HepG2 (cell line): ENCODE measurements around the gene CYP4F12. TPM values are rescaled to one million over a fixed set of nuclear protein-coding genes. Genes with fewer than 3 reads are reported as not detected.

ENCODE experiments used
- CCDC6 ChIP-seq: sonication (generic); formaldehyde crosslinking; IDR thresholded peaks from 2 replicates; pipeline ENCODE4 v1.8.1; 2022; ENCODE audit warnings: mild to moderate bottlenecking, missing genetic modification reagents, moderate library complexity
- GTF3A ChIP-seq: sonication (generic); formaldehyde crosslinking; conservative IDR thresholded peaks from 2 replicates; pipeline ENCODE4 v1.4.0; 2020; ENCODE audit warnings: mild to moderate bottlenecking, missing genetic modification reagents
- HNF4A ChIP-seq: sonication (generic); formaldehyde crosslinking; IDR thresholded peaks from 2 replicates; pipeline ENCODE4 v1.4.0; 2020; ENCODE audit warnings: missing genetic modification reagents
- IKZF4 ChIP-seq: sonication (generic); formaldehyde crosslinking; IDR thresholded peaks from 2 replicates; pipeline ENCODE4 v1.5.1; 2020; ENCODE audit warnings: borderline replicate concordance, mild to moderate bottlenecking, low read depth, missing genetic modification reagents; ENCODE audit errors: not compliant biosample characterization
- JARID2 ChIP-seq: sonication (generic); formaldehyde crosslinking; IDR thresholded peaks from 2 replicates; pipeline ENCODE4 v1.8.1; 2023; ENCODE audit warnings: missing genetic modification reagents, inconsistent platforms; ENCODE audit not compliant: insufficient replicate concordance
- KLF13 ChIP-seq: sonication (generic); formaldehyde crosslinking; IDR thresholded peaks from 2 replicates; pipeline ENCODE4 v1.4.0; 2020; ENCODE audit warnings: mild to moderate bottlenecking, missing genetic modification reagents
- MBNL3 ChIP-seq: fragments of 250-450 bp; sonication (Bioruptor Pico); conservative IDR thresholded peaks from 2 replicates; pipeline ENCODE4 v1.8.0; 2022; ENCODE audit warnings: mild to moderate bottlenecking, inconsistent platforms
- MIER3 ChIP-seq: IDR thresholded peaks from 2 replicates; pipeline ENCODE4 v1.6.1; 2016; ENCODE audit warnings: missing compliant biosample characterization, borderline replicate concordance
- NR2F1 ChIP-seq, 2 experiments: fragments of 450-650 bp in 1 of 2; formaldehyde crosslinking in 1 of 2; IDR thresholded peaks; 2 replicates each; pipeline versions ENCODE4 v1.5.0 to v1.6.1; 2016 to 2020; ENCODE audit warnings: mild to moderate bottlenecking in 1 of 2, missing compliant biosample characterization in 1 of 2, missing genetic modification reagents in 1 of 2, moderate library complexity in 1 of 2
- SP5 ChIP-seq: IDR thresholded peaks from 2 replicates; pipeline ENCODE4 v1.6.1; 2016; ENCODE audit warnings: low read depth, borderline replicate concordance
- XBP1 ChIP-seq: sonication (generic); formaldehyde crosslinking; IDR thresholded peaks from 2 replicates; pipeline ENCODE4 v1.5.0; 2020; ENCODE audit warnings: missing genetic modification reagents
- XRCC5 ChIP-seq: fragments of 200-400 bp; formaldehyde crosslinking; optimal IDR thresholded peaks from 2 replicates; pipeline ENCODE3; 2017; ENCODE audit warnings: mild to moderate bottlenecking, low read length
- ZBTB3 ChIP-seq: sonication (generic); formaldehyde crosslinking; IDR thresholded peaks from 2 replicates; pipeline ENCODE4 v1.4.0; 2020; ENCODE audit warnings: low read depth, mild to moderate bottlenecking, moderate library complexity, missing genetic modification reagents, borderline replicate concordance
- ZNF101 ChIP-seq: sonication (generic); formaldehyde crosslinking; IDR thresholded peaks from 2 replicates; pipeline ENCODE4 v1.4.0; 2020; ENCODE audit warnings: mild to moderate bottlenecking, low read depth, missing genetic modification reagents, borderline replicate concordance
- ZNF12 ChIP-seq: sonication (generic); formaldehyde crosslinking; IDR thresholded peaks from 2 replicates; pipeline ENCODE4 v1.5.0; 2020; ENCODE audit warnings: missing genetic modification reagents
- ZNF253 ChIP-seq: sonication (generic); formaldehyde crosslinking; IDR thresholded peaks from 2 replicates; pipeline ENCODE4 v1.8.0; 2022; ENCODE audit warnings: mild to moderate bottlenecking, missing genetic modification reagents, borderline replicate concordance
- ZNF317 ChIP-seq: sonication (generic); formaldehyde crosslinking; IDR thresholded peaks from 2 replicates; pipeline ENCODE4 v1.5.0; 2020; ENCODE audit warnings: mild to moderate bottlenecking, missing genetic modification reagents
- ZNF430 ChIP-seq: sonication (generic); formaldehyde crosslinking; IDR thresholded peaks from 2 replicates; pipeline ENCODE4 v1.9.0; 2021; ENCODE audit warnings: mild to moderate bottlenecking, missing genetic modification reagents
- ZNF44 ChIP-seq: sonication (generic); formaldehyde crosslinking; IDR thresholded peaks from 2 replicates; pipeline ENCODE4 v1.5.1; 2020; ENCODE audit warnings: mild to moderate bottlenecking, missing genetic modification reagents
- ZNF556 ChIP-seq: sonication (generic); formaldehyde crosslinking; IDR thresholded peaks from 2 replicates; pipeline ENCODE4 v1.4.0; 2020; ENCODE audit warnings: mild to moderate bottlenecking, missing genetic modification reagents, borderline replicate concordance
- ZNF558 ChIP-seq: sonication (generic); formaldehyde crosslinking; IDR thresholded peaks from 2 replicates; pipeline ENCODE4 v1.9.0; 2022; ENCODE audit warnings: mild to moderate bottlenecking, missing genetic modification reagents, borderline replicate concordance
- ZNF562 ChIP-seq: sonication (generic); formaldehyde crosslinking; IDR thresholded peaks from 2 replicates; pipeline ENCODE4 v1.8.0; 2022; ENCODE audit warnings: missing genetic modification reagents, borderline replicate concordance
- ZNF761 ChIP-seq: sonication (generic); formaldehyde crosslinking; conservative IDR thresholded peaks from 2 replicates; pipeline ENCODE4 v1.4.0; 2020; ENCODE audit warnings: mild to moderate bottlenecking, missing genetic modification reagents
- ZNF766 ChIP-seq: sonication (generic); formaldehyde crosslinking; IDR thresholded peaks from 2 replicates; pipeline ENCODE4 v1.5.0; 2020; ENCODE audit warnings: missing genetic modification reagents, borderline replicate concordance
- ZSCAN30 ChIP-seq: sonication (generic); formaldehyde crosslinking; IDR thresholded peaks from 2 replicates; pipeline ENCODE4 v1.5.0; 2020; ENCODE audit warnings: mild to moderate bottlenecking, missing genetic modification reagents
- polyA plus RNA-seq, 8 experiments: library from polyadenylated mRNA; depleted of rRNA in 3 of 8; stranded (reverse) in 7 of 8; unstranded in 1 of 8; fragments of >200 nt; fragmentation: Illumina TruSeq in 4 of 8; extraction: Trizol in 4 of 8; gene quantifications; 2 replicates each; pipeline versions ENCODE4 v1.2.1 to v1.2.3, GENCODE V29; 2011 to 2016; ENCODE audit warnings: low read depth in 4 of 8, missing spikeins in 1 of 8, mixed read lengths in 1 of 8; ENCODE audit not compliant: insufficient read depth in 1 of 8
- total RNA-seq, 5 experiments: library from RNA; depleted of rRNA; stranded (reverse); fragments of >200 nt; fragmentation: Illumina TruSeq; extraction: Trizol; gene quantifications; 2 replicates each; pipeline ENCODE4 v1.2.3, GENCODE V29; 2016; ENCODE audit warnings: low read depth in 1 of 5
- TF ChIP-seq, protein P1 (sequence below), 2 experiments: fragments of 450-650 bp in 1 of 2; sonication (generic) in 1 of 2; formaldehyde crosslinking; IDR thresholded peaks; 2 replicates each; pipeline versions ENCODE4 v1.5.0 to v1.8.0; 2020 to 2022; ENCODE audit warnings: mild to moderate bottlenecking in 1 of 2, missing genetic modification reagents in 1 of 2
- TF ChIP-seq, protein P2 (sequence below): sonication (generic); formaldehyde crosslinking; IDR thresholded peaks from 2 replicates; pipeline ENCODE4 v1.5.0; 2020; ENCODE audit warnings: missing genetic modification reagents
- TF ChIP-seq, protein P3 (sequence below): sonication (generic); formaldehyde crosslinking; IDR thresholded peaks from 2 replicates; pipeline ENCODE4 v1.4.0; 2020; ENCODE audit warnings: missing genetic modification reagents, borderline replicate concordance

Gene CYP4F12
- total and polyA plus RNA-seq, 2 of the 13 experiments (the other 11 are each of a cell fraction or from before 2014, with no cell fraction given) = 29.9 to 30.8 TPM

DNA sequence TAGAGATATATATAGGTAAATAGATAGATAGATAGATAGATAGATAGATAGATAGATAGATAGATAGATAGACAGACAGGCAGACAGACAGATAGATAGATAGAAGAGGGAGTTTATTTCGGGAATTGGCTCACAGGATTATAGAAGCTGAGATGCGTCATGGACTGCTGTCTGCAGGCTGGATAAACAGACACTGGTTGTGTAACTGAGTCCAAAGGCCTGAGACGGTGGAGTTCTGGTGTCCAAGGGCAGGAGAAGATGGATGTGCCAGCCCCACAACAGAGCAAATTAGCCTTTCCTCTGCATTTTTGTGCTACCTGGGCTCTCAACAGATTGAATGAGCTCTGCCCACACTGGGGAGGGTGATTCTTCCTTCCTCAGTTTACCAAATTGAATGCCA, 29.5 kb upstream of the CYP4F12 start (continued):
- TF ChIP-seq KLF13 (no peak), GTF3A (CRISPR knock-in tag) (no peak), ZNF12 (no peak), ZNF558 (CRISPR knock-in tag) (no peak), MIER3 (no peak), XRCC5 (no peak), ZNF44 (CRISPR knock-in tag) (no peak), ZSCAN30 (CRISPR knock-in tag) (no peak), MBNL3 (CRISPR knock-in tag) (no peak), XBP1 (no peak), SP5 (no peak), ZNF562 (CRISPR knock-in tag) (no peak), CCDC6 (CRISPR knock-in tag) (no peak), JARID2 (CRISPR knock-in tag) (no peak), ZNF430 (CRISPR knock-in tag) (no peak), NR2F1 (CRISPR knock-in tag; IDR thresholded peaks at IDR 0.05) (no peak), ZNF317 (CRISPR knock-in tag) (no peak), ZNF253 (no peak), ZNF556 (no peak), ZBTB3 (CRISPR knock-in tag) (no peak), IKZF4 (no peak), ZNF761 (CRISPR knock-in tag) (no peak), ZNF766 (CRISPR knock-in tag) (no peak), HNF4A (CRISPR knock-in tag) (peak; percentile 96), ZNF101 (no peak)
- TF ChIP-seq, protein P1, sequence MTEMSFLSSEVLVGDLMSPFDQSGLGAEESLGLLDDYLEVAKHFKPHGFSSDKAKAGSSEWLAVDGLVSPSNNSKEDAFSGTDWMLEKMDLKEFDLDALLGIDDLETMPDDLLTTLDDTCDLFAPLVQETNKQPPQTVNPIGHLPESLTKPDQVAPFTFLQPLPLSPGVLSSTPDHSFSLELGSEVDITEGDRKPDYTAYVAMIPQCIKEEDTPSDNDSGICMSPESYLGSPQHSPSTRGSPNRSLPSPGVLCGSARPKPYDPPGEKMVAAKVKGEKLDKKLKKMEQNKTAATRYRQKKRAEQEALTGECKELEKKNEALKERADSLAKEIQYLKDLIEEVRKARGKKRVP (CRISPR knock-in tag; IDR thresholded peaks at IDR 0.05) = no peak
- TF ChIP-seq, protein P2, sequence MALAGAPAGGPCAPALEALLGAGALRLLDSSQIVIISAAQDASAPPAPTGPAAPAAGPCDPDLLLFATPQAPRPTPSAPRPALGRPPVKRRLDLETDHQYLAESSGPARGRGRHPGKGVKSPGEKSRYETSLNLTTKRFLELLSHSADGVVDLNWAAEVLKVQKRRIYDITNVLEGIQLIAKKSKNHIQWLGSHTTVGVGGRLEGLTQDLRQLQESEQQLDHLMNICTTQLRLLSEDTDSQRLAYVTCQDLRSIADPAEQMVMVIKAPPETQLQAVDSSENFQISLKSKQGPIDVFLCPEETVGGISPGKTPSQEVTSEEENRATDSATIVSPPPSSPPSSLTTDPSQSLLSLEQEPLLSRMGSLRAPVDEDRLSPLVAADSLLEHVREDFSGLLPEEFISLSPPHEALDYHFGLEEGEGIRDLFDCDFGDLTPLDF (CRISPR knock-in tag) = no peak
- TF ChIP-seq, protein P3, sequence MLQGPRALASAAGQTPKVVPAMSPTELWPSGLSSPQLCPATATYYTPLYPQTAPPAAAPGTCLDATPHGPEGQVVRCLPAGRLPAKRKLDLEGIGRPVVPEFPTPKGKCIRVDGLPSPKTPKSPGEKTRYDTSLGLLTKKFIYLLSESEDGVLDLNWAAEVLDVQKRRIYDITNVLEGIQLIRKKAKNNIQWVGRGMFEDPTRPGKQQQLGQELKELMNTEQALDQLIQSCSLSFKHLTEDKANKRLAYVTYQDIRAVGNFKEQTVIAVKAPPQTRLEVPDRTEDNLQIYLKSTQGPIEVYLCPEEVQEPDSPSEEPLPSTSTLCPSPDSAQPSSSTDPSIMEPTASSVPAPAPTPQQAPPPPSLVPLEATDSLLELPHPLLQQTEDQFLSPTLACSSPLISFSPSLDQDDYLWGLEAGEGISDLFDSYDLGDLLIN (CRISPR knock-in tag) = no peak
